ENCODE data around the gene MYO3B.

Gene MYO3B

DNA sequence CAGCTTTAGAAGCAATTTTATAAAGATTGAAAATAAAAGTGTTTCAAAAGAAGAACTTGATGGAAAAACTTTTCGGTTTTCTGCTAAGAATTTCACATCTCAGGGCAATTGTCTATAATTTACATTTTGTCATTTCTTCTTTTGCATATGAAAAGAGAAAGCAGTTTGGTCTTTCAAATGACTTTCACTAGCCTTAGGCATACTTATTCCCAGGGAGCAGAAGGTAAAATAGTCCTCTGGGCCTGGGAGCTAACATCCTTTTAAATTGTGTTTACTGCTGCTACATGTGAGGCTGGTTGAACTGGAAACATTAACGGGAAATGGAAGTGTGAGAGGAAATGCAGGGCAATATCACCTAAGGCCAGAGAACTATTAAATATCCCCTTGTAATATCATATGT is 37.1 kb downstream of the MYO3B start:
- H2AFZ ChIP-seq (ENCODE audit: low read depth, low read length), result no peak overlapping the region
- no peaks in the 10 kb centered on the region for H3K4me1 ChIP-seq (ENCODE audit: insufficient read depth, low read length)
- H3K9ac ChIP-seq (ENCODE audit: low read depth, low read length), result no peak overlapping the region
- peaks cover 6% of the 10 kb centered on the region for H3K27me3 ChIP-seq (ENCODE audit: insufficient read depth, low read length, poor library complexity)
- DNase-seq (no peak), ATAC-seq (ENCODE audit: insufficient read depth, low read depth) (no peak)
- no peak overlapping the region for H3K27ac ChIP-seq (ENCODE audit: low read length)
- H3K4me2 ChIP-seq (ENCODE audit: insufficient read depth, low read length), result no peak overlapping the region
- H3K79me2 ChIP-seq (ENCODE audit: insufficient read depth, low read length), result no peaks in the 10 kb centered on the region
- no peaks in the 10 kb centered on the region for H3K9me3 ChIP-seq (ENCODE audit: insufficient read depth, low read length, severe bottlenecking)
- H3K4me3 ChIP-seq (ENCODE audit: low read depth in 1 of 2, low read length in 2 of 2), result no peak overlapping the region
- TF ChIP-seq, protein P1, sequence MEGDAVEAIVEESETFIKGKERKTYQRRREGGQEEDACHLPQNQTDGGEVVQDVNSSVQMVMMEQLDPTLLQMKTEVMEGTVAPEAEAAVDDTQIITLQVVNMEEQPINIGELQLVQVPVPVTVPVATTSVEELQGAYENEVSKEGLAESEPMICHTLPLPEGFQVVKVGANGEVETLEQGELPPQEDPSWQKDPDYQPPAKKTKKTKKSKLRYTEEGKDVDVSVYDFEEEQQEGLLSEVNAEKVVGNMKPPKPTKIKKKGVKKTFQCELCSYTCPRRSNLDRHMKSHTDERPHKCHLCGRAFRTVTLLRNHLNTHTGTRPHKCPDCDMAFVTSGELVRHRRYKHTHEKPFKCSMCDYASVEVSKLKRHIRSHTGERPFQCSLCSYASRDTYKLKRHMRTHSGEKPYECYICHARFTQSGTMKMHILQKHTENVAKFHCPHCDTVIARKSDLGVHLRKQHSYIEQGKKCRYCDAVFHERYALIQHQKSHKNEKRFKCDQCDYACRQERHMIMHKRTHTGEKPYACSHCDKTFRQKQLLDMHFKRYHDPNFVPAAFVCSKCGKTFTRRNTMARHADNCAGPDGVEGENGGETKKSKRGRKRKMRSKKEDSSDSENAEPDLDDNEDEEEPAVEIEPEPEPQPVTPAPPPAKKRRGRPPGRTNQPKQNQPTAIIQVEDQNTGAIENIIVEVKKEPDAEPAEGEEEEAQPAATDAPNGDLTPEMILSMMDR (IDR thresholded peaks at IDR 0.05; ENCODE audit: borderline replicate concordance, extremely low read depth, low read length, poor library complexity, severe bottlenecking), result no peak
- no peak for TF ChIP-seq EZH2 (IDR thresholded peaks at IDR 0.05; ENCODE audit: borderline replicate concordance, low read depth, low read length, severe bottlenecking)
- H4K20me1 ChIP-seq (ENCODE audit: insufficient read depth, low read length), result no peaks in the 10 kb centered on the region
- H3K36me3 ChIP-seq (ENCODE audit: insufficient read depth, low read length), result no peaks in the 10 kb centered on the region

GRCh38 chr2:170216428-170216827 is 38.5 kb downstream of the MYO3B start:
- H3K9me3 ChIP-seq (ENCODE audit: insufficient read depth, low read length, severe bottlenecking), result no peaks in the 10 kb centered on the region
- TF ChIP-seq EZH2 (IDR thresholded peaks at IDR 0.05; ENCODE audit: borderline replicate concordance, low read depth, low read length, severe bottlenecking), result no peak
- TF ChIP-seq, protein P1 (IDR thresholded peaks at IDR 0.05; ENCODE audit: borderline replicate concordance, extremely low read depth, low read length, poor library complexity, severe bottlenecking), result no peak
- DNase-seq (no peak), ATAC-seq (ENCODE audit: insufficient read depth, low read depth) (no peak)
- H2AFZ ChIP-seq (ENCODE audit: low read depth, low read length), result no peak overlapping the region
- H3K79me2 ChIP-seq (ENCODE audit: insufficient read depth, low read length), result no peaks in the 10 kb centered on the region
- no peaks in the 10 kb centered on the region for H4K20me1 ChIP-seq (ENCODE audit: insufficient read depth, low read length)
- peaks cover 6% of the 10 kb centered on the region for H3K27me3 ChIP-seq (ENCODE audit: insufficient read depth, low read length, poor library complexity)
- no peak overlapping the region for H3K4me2 ChIP-seq (ENCODE audit: insufficient read depth, low read length)
- H3K4me1 ChIP-seq (ENCODE audit: insufficient read depth, low read length), result no peaks in the 10 kb centered on the region
- no peaks in the 10 kb centered on the region for H3K36me3 ChIP-seq (ENCODE audit: insufficient read depth, low read length)
- H3K27ac ChIP-seq (ENCODE audit: low read length), result no peak overlapping the region
- no peak overlapping the region for H3K9ac ChIP-seq (ENCODE audit: low read depth, low read length)
- no peak overlapping the region for H3K4me3 ChIP-seq (ENCODE audit: low read depth in 1 of 2, low read length in 2 of 2)

DNA sequence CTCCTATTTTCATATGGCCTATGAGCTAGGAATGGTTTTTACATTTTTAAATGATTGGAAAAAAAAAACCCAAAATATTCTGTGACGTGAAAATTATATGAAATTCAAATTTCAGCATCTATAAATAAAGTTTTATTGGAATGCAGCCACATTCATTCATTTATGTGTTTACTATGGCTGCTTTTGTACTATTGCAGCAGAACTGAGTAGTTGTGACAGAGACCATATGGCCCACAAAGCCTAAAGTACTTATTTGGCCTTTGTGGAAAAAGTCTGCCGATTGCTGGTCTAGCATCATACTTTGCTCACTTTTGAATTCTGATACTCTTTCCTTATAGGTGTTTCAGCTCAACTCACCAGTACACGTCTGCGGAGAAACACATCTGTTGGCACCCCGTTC is 39.0 kb downstream of the MYO3B start:
- Histone ChIP-seq H3K9ac (ENCODE audit: low read depth, low read length) (no peak overlapping the region), H4K20me1 (ENCODE audit: insufficient read depth, low read length) (no peaks in the 10 kb centered on the region), H3K4me3 (ENCODE audit: low read depth in 1 of 2, low read length in 2 of 2) (no peak overlapping the region), H2AFZ (ENCODE audit: low read depth, low read length) (no peak overlapping the region), H3K36me3 (ENCODE audit: insufficient read depth, low read length) (no peaks in the 10 kb centered on the region), H3K4me1 (ENCODE audit: insufficient read depth, low read length) (no peaks in the 10 kb centered on the region), H3K27me3 (ENCODE audit: insufficient read depth, low read length, poor library complexity) (peaks cover 6% of the 10 kb centered on the region), H3K27ac (ENCODE audit: low read length) (no peak overlapping the region), H3K4me2 (ENCODE audit: insufficient read depth, low read length) (no peak overlapping the region), H3K79me2 (ENCODE audit: insufficient read depth, low read length) (no peaks in the 10 kb centered on the region), H3K9me3 (ENCODE audit: insufficient read depth, low read length, severe bottlenecking) (no peaks in the 10 kb centered on the region)
- no peak for ATAC-seq (ENCODE audit: insufficient read depth, low read depth)
- TF ChIP-seq, protein P1 (IDR thresholded peaks at IDR 0.05; ENCODE audit: borderline replicate concordance, extremely low read depth, low read length, poor library complexity, severe bottlenecking), result no peak
- TF ChIP-seq EZH2 (IDR thresholded peaks at IDR 0.05; ENCODE audit: borderline replicate concordance, low read depth, low read length, severe bottlenecking), result no peak
- DNase-seq, result no peak

GRCh38 chr2:170217778-170218251 is 39.9 kb downstream of the MYO3B start:
- ATAC-seq (ENCODE audit: insufficient read depth, low read depth) (no peak), DNase-seq (no peak)
- no peak overlapping the region for H3K4me2 ChIP-seq (ENCODE audit: insufficient read depth, low read length)
- no peaks in the 10 kb centered on the region for H3K79me2 ChIP-seq (ENCODE audit: insufficient read depth, low read length)
- H3K27me3 ChIP-seq (ENCODE audit: insufficient read depth, low read length, poor library complexity), result peaks cover 11% of the 10 kb centered on the region
- H4K20me1 ChIP-seq (ENCODE audit: insufficient read depth, low read length), result no peaks in the 10 kb centered on the region
- H2AFZ ChIP-seq (ENCODE audit: low read depth, low read length), result no peak overlapping the region
- no peak overlapping the region for H3K4me3 ChIP-seq (ENCODE audit: low read depth in 1 of 2, low read length in 2 of 2)
- no peaks in the 10 kb centered on the region for H3K36me3 ChIP-seq (ENCODE audit: insufficient read depth, low read length)
- no peaks in the 10 kb centered on the region for H3K9me3 ChIP-seq (ENCODE audit: insufficient read depth, low read length, severe bottlenecking)
- no peak overlapping the region for H3K27ac ChIP-seq (ENCODE audit: low read length)
- TF ChIP-seq, protein P1 (IDR thresholded peaks at IDR 0.05; ENCODE audit: borderline replicate concordance, extremely low read depth, low read length, poor library complexity, severe bottlenecking), result no peak
- no peak for TF ChIP-seq EZH2 (IDR thresholded peaks at IDR 0.05; ENCODE audit: borderline replicate concordance, low read depth, low read length, severe bottlenecking)
- no peak overlapping the region for H3K9ac ChIP-seq (ENCODE audit: low read depth, low read length)
- no peaks in the 10 kb centered on the region for H3K4me1 ChIP-seq (ENCODE audit: insufficient read depth, low read length)

All from DND-41 (cell line).